Measurements from ENCODE around the gene ZBED3. TPM values are rescaled to one million over a fixed set of nuclear protein-coding genes. Genes with fewer than 3 reads are reported as not detected.

The ZBED3 gene
- total RNA-seq, 1 donor from 2014 or later: 3.5 TPM

DNA sequence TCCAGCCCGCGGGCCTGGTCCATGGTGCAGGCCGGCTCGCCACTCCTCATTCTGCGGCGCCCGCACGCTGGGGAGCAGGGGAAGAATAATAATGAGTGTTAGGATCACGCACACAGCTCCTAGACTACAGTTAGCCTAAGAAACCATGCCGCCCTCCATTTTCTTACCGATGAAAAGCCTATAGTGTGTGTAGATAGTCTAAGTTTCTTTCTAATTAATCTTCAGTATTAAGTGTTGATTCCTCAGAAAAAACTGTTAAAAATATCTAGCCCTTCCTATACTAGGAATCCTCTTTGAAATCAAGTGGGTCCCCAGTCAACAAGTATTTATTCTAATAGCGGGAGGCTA is 9.3 kb downstream of the ZBED3 start:
- intact Hi-C loops (cut with micrococcal nuclease): loop anchor here (1.0 kb wide), 1 partner anchor 210 kb away; no protein-coding TSS in a partner anchor
- TF ChIP-seq, protein P1, sequence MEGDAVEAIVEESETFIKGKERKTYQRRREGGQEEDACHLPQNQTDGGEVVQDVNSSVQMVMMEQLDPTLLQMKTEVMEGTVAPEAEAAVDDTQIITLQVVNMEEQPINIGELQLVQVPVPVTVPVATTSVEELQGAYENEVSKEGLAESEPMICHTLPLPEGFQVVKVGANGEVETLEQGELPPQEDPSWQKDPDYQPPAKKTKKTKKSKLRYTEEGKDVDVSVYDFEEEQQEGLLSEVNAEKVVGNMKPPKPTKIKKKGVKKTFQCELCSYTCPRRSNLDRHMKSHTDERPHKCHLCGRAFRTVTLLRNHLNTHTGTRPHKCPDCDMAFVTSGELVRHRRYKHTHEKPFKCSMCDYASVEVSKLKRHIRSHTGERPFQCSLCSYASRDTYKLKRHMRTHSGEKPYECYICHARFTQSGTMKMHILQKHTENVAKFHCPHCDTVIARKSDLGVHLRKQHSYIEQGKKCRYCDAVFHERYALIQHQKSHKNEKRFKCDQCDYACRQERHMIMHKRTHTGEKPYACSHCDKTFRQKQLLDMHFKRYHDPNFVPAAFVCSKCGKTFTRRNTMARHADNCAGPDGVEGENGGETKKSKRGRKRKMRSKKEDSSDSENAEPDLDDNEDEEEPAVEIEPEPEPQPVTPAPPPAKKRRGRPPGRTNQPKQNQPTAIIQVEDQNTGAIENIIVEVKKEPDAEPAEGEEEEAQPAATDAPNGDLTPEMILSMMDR (IDR thresholded peaks at IDR 0.05): no peak
- Mint-ChIP-seq H3K4me3 (peak overlapping the region; percentile 55), H3K4me1 (peaks cover 7% of the 10 kb centered on the region), H3K27me3 (no peaks in the 10 kb centered on the region), H3K9me3 (peaks cover 5% of the 10 kb centered on the region), H3K36me3 (ENCODE audit: low read depth) (peaks cover 10% of the 10 kb centered on the region), H3K27ac (no peak overlapping the region)
- ATAC-seq (ENCODE audit: low read depth) (no peak), DNase-seq (no peak)
- CTCF ChIA-PET: interaction anchor here (0.8 to 3.0 kb wide), 4 partner anchors 9 to 476 kb away, joined by 3 to 16 read pairs (median 5); partner anchors contain the start of gene ZBED3
- POLR2A ChIA-PET: no interaction called here

DNA sequence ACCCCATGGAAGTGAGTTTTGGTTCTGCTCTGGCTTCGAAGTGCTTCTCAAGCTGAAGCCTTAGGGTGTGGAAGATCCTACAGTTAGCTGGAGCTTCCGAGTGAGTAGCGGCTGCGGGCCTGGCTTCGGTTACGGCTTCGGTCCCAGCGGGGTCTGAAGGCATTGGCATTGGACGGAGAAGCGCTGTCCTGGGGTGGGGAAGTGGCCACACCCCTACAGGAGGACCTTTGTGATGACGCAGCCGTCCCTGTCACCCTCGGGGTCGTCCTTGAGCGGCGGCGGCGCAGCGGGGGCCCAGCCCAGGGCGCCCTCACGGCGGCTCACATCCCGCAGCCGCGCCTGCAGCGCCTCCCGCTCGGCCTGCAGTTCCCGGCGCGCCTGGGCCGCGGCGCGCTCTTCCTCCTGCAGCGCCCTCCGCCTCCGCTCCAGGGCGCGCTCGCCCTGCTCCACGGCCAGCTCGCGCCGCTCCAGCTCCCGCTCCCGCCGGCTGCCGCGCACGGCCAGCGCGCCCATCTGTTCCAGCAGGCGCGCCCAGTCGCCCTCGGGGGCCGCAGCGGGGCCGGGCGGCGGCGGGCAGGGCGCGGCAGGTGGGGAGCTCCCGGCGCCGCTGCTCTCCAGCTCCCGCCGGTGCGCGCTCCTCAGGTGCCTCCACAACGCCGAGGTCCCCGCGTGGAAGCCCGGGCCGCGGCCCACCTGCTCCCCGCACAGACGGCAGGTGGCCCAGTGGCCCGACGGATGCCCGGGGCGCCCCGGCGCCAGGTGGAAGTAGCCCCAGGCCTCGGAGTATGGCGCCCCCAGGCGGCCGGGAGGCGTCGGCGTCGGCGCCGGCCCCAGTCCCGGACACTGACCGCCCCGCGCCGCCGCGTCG is 9.9 kb downstream of the ZBED3 start:
- POLR2A ChIA-PET: no interaction called here
- H3K36me3 Mint-ChIP-seq (ENCODE audit: low read depth): peaks cover 6% of the 10 kb centered on the region
- no peak overlapping the region for H3K27ac Mint-ChIP-seq
- CTCF ChIA-PET: interaction anchor here (0.8 to 3.0 kb wide), 5 partner anchors 10 to 476 kb away, joined by 3 to 16 read pairs (median 3); partner anchors contain the start of gene ZBED3
- H3K4me1 Mint-ChIP-seq: peaks cover 7% of the 10 kb centered on the region
- TF ChIP-seq, protein P1 (IDR thresholded peaks at IDR 0.05): no peak
- H3K4me3 Mint-ChIP-seq: peak overlapping the region; percentile 56
- intact Hi-C loops (cut with micrococcal nuclease): loop anchor here (1.0 kb wide), 1 partner anchor 209 kb away; no protein-coding TSS in a partner anchor
- no peaks in the 10 kb centered on the region for H3K27me3 Mint-ChIP-seq
- H3K9me3 Mint-ChIP-seq: peaks cover under 1% of the 10 kb centered on the region
- DNase-seq: peak; percentile 57
- ATAC-seq (ENCODE audit: low read depth): peak; percentile 72

DNA sequence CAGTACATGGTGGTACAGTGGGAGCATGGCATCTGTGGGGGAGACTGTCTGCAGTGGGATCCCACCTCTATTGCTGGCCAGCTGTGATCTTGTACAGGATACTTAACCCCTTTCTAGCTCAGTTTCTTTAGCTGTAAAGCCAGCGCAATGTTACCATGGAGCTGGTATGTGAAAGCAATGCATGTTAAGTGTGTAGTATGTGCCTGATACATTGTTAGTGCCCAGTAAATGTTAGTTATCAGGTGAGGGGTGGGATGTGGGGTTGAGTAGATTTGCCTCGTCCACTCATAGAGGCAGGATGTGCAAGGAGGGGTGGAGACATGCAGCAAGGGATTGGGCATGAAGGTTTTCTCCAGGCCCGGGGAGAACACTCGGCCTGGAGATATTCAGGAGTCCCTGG is 12.3 kb downstream of the ZBED3 start:
- Mint-ChIP-seq H3K4me1 (peaks cover 7% of the 10 kb centered on the region), H3K4me3 (no peak overlapping the region)

DNA sequence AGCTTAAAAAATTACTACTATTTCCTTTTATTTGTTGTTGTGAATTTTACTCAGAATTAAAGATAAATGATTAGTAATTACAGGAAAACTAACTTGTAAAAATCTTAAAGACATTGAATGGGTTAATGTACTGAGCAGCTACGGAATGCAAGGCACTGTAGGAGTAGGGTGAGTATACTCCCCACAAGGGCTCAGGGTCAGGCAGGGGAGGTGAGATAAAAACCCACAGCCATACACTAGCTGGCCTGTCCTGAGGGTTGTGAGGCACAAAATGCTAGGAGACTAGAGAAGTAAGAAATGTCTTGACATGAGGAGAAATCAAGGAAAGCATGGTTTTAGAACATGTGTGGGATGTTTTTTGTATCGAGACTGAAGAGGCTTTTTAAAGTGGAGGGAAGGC is 13.4 kb downstream of the ZBED3 start:
- TF ChIP-seq, protein P1 (IDR thresholded peaks at IDR 0.05): no peak
- ATAC-seq (ENCODE audit: low read depth) (no peak), DNase-seq (no peak)
- no peaks in the 10 kb centered on the region for H3K9me3 Mint-ChIP-seq
- H3K27me3 Mint-ChIP-seq: no peaks in the 10 kb centered on the region
- CTCF ChIA-PET: no interaction called here
- no peak overlapping the region for H3K4me3 Mint-ChIP-seq
- intact Hi-C loops (cut with micrococcal nuclease): no loop called here
- H3K36me3 Mint-ChIP-seq (ENCODE audit: low read depth): peaks cover 16% of the 10 kb centered on the region
- POLR2A ChIA-PET: no interaction called here
- H3K4me1 Mint-ChIP-seq: peaks cover 7% of the 10 kb centered on the region
- H3K27ac Mint-ChIP-seq: no peak overlapping the region

More for the DNA sequence above, 12.3 kb downstream of the ZBED3 start:
- ATAC-seq (ENCODE audit: low read depth): no peak
- H3K27ac Mint-ChIP-seq: no peak overlapping the region
- TF ChIP-seq, protein P1 (IDR thresholded peaks at IDR 0.05): no peak
- H3K27me3 Mint-ChIP-seq: no peaks in the 10 kb centered on the region
- DNase-seq: no peak
- H3K9me3 Mint-ChIP-seq: no peaks in the 10 kb centered on the region
- intact Hi-C loops (cut with micrococcal nuclease): no loop called here
- H3K36me3 Mint-ChIP-seq (ENCODE audit: low read depth): peaks cover 12% of the 10 kb centered on the region
- POLR2A ChIA-PET: no interaction called here
- CTCF ChIA-PET: no interaction called here

DNA sequence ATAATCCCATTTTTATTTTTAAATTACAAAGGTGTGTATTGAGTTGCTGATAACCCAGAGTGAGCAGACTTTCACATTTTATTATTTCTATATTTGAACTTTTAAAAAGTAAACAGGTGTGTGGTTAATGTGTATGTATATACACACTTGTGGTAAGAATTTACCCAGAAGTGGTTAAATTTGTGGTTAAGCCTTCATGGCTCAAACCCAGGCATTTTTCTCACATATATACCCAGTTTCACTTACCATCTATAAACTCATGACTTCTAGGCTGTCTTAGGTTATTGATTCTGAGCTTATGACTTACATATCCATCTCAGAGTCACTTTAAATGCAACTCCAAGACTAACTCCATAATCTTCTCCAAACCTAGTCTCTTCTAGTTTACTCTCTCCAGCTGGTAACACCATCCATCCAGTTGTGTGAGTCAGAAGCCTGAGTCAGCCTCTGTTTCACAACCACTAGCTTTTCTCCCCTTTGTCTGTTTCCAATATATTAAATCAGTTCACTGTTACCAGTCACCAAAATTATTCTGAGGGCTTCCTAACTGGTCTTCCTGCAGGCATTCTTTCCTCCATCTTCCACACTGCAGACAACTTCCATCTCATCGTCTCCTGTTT is 20.2 kb downstream of the ZBED3 start:
- intact Hi-C loops (cut with micrococcal nuclease): no loop called here

More for the DNA sequence above, 20.2 kb downstream of the ZBED3 start:
- ATAC-seq (ENCODE audit: low read depth): no peak
- Mint-ChIP-seq H3K4me1 (peaks cover 2% of the 10 kb centered on the region), H3K27me3 (no peaks in the 10 kb centered on the region), H3K9me3 (no peaks in the 10 kb centered on the region), H3K36me3 (ENCODE audit: low read depth) (peaks cover 60% of the 10 kb centered on the region), H3K27ac (no peak overlapping the region), H3K4me3 (no peak overlapping the region)
- ChIA-PET CTCF (no interaction called here), POLR2A (no interaction called here)
- DNase-seq: no peak
- TF ChIP-seq, protein P1 (IDR thresholded peaks at IDR 0.05): no peak

Measured in activated B cell treated with CpG ODN at 0.5 μM for 24 hours (primary cell).